Gastrocnemius medialis (tissue), 4 donors: ENCODE data around the gene KRTAP5-9.
"Not testable (repeated sequence)": the region's sequence is repeated elsewhere in the genome, so short reads cannot be mapped to it uniquely, and the experiment has no call there.

Experiments used
- POLR2A ChIP-seq, 2 donors: fragments of 450-650 bp; IDR thresholded peaks; one replicate each; pipeline ENCODE4 v1.6.1; 2017; ENCODE audit warnings: antibody characterized with exemption in 2 of 2, mild to moderate bottlenecking in 2 of 2, moderate library complexity in 2 of 2
- TF ChIP-seq, protein P1 (sequence below), 5 experiments: fragments of 450-650 bp in 3 of 5; fragments of 200-600 bp in 2 of 5; sonication (generic) in 2 of 5; IDR thresholded peaks in 4 of 5; conservative IDR thresholded peaks in 1 of 5; 1 replicate in 4 of 5; 2 replicates in 1 of 5; pipeline ENCODE4 v1.5.1; 2016 to 2019; ENCODE audit warnings: antibody characterized with exemption in 5 of 5, mild to moderate bottlenecking in 3 of 5, moderate library complexity in 3 of 5

DNA sequence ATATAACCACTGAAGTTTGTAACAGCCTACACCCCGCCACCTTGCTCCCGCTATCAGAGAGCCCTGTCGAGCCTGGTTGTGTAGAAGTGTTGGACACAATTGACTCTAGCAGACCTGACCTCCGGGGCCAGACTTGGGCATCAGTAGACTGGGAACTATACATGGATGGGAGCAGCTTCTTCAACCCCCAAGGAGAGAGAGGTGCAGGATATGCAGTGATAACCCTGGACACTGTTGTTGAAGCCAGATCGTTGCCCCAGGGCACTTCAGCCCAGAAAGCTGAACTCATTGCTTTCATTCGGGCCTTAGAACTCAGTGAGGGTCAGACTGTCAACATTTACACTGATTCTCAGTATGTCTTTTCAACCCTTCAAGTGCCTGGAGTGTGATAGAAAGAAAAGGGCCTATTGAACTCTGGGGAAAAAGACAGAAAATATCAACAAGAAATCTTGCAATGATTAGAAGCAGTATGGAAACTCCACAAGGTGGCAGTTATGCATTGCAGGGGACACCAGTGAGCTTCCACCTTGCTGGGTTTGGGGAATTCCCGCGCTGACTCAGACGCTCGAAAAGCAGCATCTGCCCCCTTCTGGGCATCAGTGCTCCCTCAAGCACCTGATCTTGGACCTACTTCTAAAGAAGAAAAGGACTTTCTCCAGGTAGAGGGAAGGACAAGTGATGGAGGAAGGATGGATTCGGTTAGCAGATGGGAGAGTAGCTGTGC is 40.8 kb downstream of the KRTAP5-9 start:
- TF ChIP-seq, protein P1, sequence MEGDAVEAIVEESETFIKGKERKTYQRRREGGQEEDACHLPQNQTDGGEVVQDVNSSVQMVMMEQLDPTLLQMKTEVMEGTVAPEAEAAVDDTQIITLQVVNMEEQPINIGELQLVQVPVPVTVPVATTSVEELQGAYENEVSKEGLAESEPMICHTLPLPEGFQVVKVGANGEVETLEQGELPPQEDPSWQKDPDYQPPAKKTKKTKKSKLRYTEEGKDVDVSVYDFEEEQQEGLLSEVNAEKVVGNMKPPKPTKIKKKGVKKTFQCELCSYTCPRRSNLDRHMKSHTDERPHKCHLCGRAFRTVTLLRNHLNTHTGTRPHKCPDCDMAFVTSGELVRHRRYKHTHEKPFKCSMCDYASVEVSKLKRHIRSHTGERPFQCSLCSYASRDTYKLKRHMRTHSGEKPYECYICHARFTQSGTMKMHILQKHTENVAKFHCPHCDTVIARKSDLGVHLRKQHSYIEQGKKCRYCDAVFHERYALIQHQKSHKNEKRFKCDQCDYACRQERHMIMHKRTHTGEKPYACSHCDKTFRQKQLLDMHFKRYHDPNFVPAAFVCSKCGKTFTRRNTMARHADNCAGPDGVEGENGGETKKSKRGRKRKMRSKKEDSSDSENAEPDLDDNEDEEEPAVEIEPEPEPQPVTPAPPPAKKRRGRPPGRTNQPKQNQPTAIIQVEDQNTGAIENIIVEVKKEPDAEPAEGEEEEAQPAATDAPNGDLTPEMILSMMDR (IDR thresholded peaks at IDR 0.05 in 4 of 5, conservative IDR thresholded peaks at IDR 0.05 in 1 of 5): not testable (repeated sequence)
- TF ChIP-seq POLR2A (IDR thresholded peaks at IDR 0.05): not testable (repeated sequence)
